Keratinocyte (primary cell): ENCODE results near the gene ANKRD60. TPM values are rescaled to one million over a fixed set of nuclear protein-coding genes. Genes with fewer than 3 reads are reported as not detected.

Experiments used
- DNase-seq: peaks from one replicate; pipeline ENCODE4 v3.0.0-alpha.2; 2011; ENCODE audit warnings: low read depth, missing footprints, low spot score
- FAIRE-seq: peaks from 2 replicates; lab custom pipeline; 2011; peaks lifted over from hg19 to GRCh38; lab: Jason Lieb, UNC
- H2AFZ ChIP-seq: 2 replicates; pipeline ENCODE4 v1.6.0; 2012; ENCODE audit warnings: low read length, control low read depth, inconsistent platforms; ENCODE audit not compliant: control insufficient read depth
- H3K27ac ChIP-seq: 2 replicates; pipeline ENCODE4 v1.5.1; 2011; ENCODE audit warnings: low read length; ENCODE audit not compliant: control insufficient read depth, insufficient read depth
- H3K27me3 ChIP-seq: 3 replicates; pipeline ENCODE4 v1.6.0; 2011; ENCODE audit warnings: low read length; ENCODE audit not compliant: control insufficient read depth, insufficient read depth; ENCODE audit errors: extremely low read depth
- H3K36me3 ChIP-seq, 2 experiments: 2 replicates in 1 of 2; 3 replicates in 1 of 2; pipeline ENCODE4 v1.5.1; 2011; ENCODE audit warnings: low read length in 2 of 2, mild to moderate bottlenecking in 1 of 2; ENCODE audit not compliant: control insufficient read depth in 2 of 2, insufficient read depth in 2 of 2; ENCODE audit errors: extremely low read depth in 1 of 2
- H3K4me1 ChIP-seq: 3 replicates; pipeline ENCODE4 v1.5.1; 2011; ENCODE audit warnings: low read length; ENCODE audit not compliant: control insufficient read depth, insufficient read depth; ENCODE audit errors: extremely low read depth
- H3K4me2 ChIP-seq: 3 replicates; pipeline ENCODE4 v1.6.0; 2011; ENCODE audit warnings: low read depth, low read length; ENCODE audit not compliant: control insufficient read depth, insufficient read depth; ENCODE audit errors: extremely low read depth
- H3K4me3 ChIP-seq, 3 experiments: fragments of 200-600 bp in 1 of 3; sonication (generic) in 1 of 3; 2 replicates in 2 of 3; 3 replicates in 1 of 3; pipeline ENCODE4 v1.5.1; 2011 to 2016; ENCODE audit warnings: low read length in 3 of 3, mild to moderate bottlenecking in 3 of 3, control low read depth in 2 of 3, inconsistent platforms in 1 of 3, low read depth in 1 of 3, mixed read lengths in 1 of 3, mixed run types in 1 of 3, moderate library complexity in 1 of 3; ENCODE audit not compliant: control insufficient read depth in 2 of 3, insufficient read depth in 2 of 3; ENCODE audit errors: extremely low read depth in 1 of 3
- H3K79me2 ChIP-seq: 2 replicates; pipeline ENCODE4 v1.6.0; 2012; ENCODE audit warnings: low read length; ENCODE audit not compliant: control insufficient read depth, insufficient read depth
- H3K9ac ChIP-seq: 3 replicates; pipeline ENCODE4 v1.6.0; 2011; ENCODE audit warnings: low read length; ENCODE audit not compliant: control insufficient read depth, insufficient read depth; ENCODE audit errors: extremely low read depth
- H3K9me1 ChIP-seq: 3 replicates; pipeline ENCODE4 v1.6.0; 2011; ENCODE audit warnings: low read length; ENCODE audit not compliant: control insufficient read depth, insufficient read depth; ENCODE audit errors: extremely low read depth
- H3K9me3 ChIP-seq: 2 replicates; pipeline ENCODE4 v1.5.1; 2012; ENCODE audit warnings: low read depth, low read length; ENCODE audit not compliant: control insufficient read depth
- H4K20me1 ChIP-seq: 3 replicates; pipeline ENCODE4 v1.6.0; 2011; ENCODE audit warnings: low read length; ENCODE audit not compliant: control insufficient read depth, insufficient read depth; ENCODE audit errors: extremely low read depth
- CTCF ChIP-seq, 3 experiments: IDR thresholded peaks in 1 of 3; conservative IDR thresholded peaks in 1 of 3; optimal IDR thresholded peaks in 1 of 3; 2 replicates in 2 of 3; 3 replicates in 1 of 3; pipeline versions ENCODE3 to v1.5.1; 2011; ENCODE audit warnings: low read length in 3 of 3, mild to moderate bottlenecking in 3 of 3, moderate library complexity in 2 of 3, control low read depth in 1 of 3, inconsistent platforms in 1 of 3; ENCODE audit not compliant: insufficient read depth in 2 of 3; ENCODE audit errors: extremely low read depth in 1 of 3
- EZH2 ChIP-seq: IDR thresholded peaks from one replicate; pipeline ENCODE4 v1.6.1; 2012; ENCODE audit warnings: inconsistent platforms, mild to moderate bottlenecking, low read length, moderate library complexity
- dilution Hi-C: fragments of 300-500 bp; cut with MboI; formaldehyde crosslinking; loops from one replicate; pipeline ENCODE4 v1.7.0; 2020; ENCODE audit warnings: low sequenced_read_pairs; ENCODE audit not compliant: extremely low pct_ligation_motif_present
- polyA plus RNA-seq, 5 experiments: library from polyadenylated mRNA; depleted of rRNA in 3 of 5; stranded (reverse) in 3 of 5; stranded (forward) in 1 of 5; unstranded in 1 of 5; fragments of >200 nt; gene quantifications; 1 replicate in 1 of 5; 2 replicates in 3 of 5; 3 replicates in 1 of 5; pipeline versions ENCODE4 v1.2.1 to v1.2.3, GENCODE V29; 2011 to 2012; ENCODE audit warnings: missing spikeins in 2 of 5, low read depth in 1 of 5, low replicate concordance in 1 of 5

The ANKRD60 gene
- polyA plus RNA-seq, 1 donor (not counting 4 experiments of a cell fraction or from before 2014, with no cell fraction given) = not detected

GRCh38 chr20:58167759-58168158 lies 60.7 kb downstream of the ANKRD60 start:
- dilution Hi-C loops = no loop called here
- no peaks in the 10 kb centered on the region for H3K36me3 ChIP-seq
- H3K4me1 ChIP-seq = no peaks in the 10 kb centered on the region
- no peaks in the 10 kb centered on the region for H3K9me1 ChIP-seq
- DNase-seq (no peak), FAIRE-seq (no peak)
- no peaks in the 10 kb centered on the region for H3K79me2 ChIP-seq
- TF ChIP-seq CTCF (optimal IDR thresholded peaks at IDR 0.05 in 1 of 3, IDR thresholded peaks at IDR 0.05 in 1 of 3, conservative IDR thresholded peaks at IDR 0.05 in 1 of 3; ENCODE audit: extremely low read depth in 1 of 3, insufficient read depth in 2 of 3, low read length in 3 of 3) = no peak
- TF ChIP-seq EZH2 = no peak
- peaks cover 58% of the 10 kb centered on the region for H3K27me3 ChIP-seq
- H3K27ac ChIP-seq = no peak overlapping the region
- no peak overlapping the region for H2AFZ ChIP-seq
- H3K4me2 ChIP-seq = no peak overlapping the region
- H3K4me3 ChIP-seq = no peak overlapping the region
- no peak overlapping the region for H3K9ac ChIP-seq
- no peaks in the 10 kb centered on the region for H3K9me3 ChIP-seq
- no peaks in the 10 kb centered on the region for H4K20me1 ChIP-seq

Other genes with a start within 250 kb of the ANKRD60 start
- 16.0 to 22.9 TPM (median 17.1 TPM) in 3 replicates for gene RAB22A, start 81.1 kb upstream of the ANKRD60 start, polyA plus RNA-seq
- gene VAPB, start 160.6 kb upstream of the ANKRD60 start, polyA plus RNA-seq = 20.9 to 50.5 TPM (median 38.0 TPM) in 3 replicates